ENCODE measurements around the gene ITPR1.

Gene ITPR1

DNA sequence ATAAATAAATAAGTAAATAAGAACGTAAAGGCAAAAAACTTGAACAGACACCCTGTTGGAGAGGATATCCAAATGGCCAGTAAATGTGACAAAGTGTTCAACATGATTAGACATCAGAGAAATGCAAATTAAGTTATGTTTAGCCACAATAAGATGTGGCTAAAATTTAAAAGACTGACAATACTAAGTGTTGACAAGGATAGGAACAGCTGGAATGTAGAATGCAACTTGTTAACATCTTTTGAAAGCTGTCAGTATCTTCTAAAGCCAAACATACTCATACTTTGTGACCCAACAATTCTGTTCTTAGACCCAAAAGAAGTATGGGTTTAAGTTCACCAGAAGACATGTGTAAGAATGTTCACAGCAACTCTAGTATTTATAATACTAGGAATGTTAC is 197.1 kb downstream of the ITPR1 start:
- no peak for DNase-seq

DNA sequence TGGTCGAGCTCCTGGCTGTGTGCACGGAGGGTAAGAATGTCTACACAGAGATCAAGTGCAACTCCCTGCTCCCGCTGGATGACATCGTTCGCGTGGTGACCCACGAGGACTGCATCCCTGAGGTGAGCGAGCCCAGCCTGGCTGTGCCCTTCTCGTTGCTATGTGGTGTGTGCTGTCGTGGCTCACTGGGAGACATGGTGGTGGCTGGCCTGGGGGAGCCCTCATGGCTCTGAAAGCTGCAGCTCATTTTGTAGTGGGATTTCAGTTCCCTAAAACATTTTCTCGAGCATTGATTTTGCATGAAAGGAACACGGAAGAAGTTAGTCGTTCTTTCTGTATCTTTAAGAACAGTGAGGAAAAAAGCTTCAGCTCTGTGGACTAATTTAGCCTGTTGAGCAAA is 200.5 kb downstream of the ITPR1 start:
- no peak for DNase-seq

- no peak for DNase-seq
Observed at GRCh38 chr3:4695846-4696245, 202.7 kb downstream of the ITPR1 start.

- no peak for DNase-seq
Observed at GRCh38 chr3:4696266-4696665, 203.1 kb downstream of the ITPR1 start.

DNA sequence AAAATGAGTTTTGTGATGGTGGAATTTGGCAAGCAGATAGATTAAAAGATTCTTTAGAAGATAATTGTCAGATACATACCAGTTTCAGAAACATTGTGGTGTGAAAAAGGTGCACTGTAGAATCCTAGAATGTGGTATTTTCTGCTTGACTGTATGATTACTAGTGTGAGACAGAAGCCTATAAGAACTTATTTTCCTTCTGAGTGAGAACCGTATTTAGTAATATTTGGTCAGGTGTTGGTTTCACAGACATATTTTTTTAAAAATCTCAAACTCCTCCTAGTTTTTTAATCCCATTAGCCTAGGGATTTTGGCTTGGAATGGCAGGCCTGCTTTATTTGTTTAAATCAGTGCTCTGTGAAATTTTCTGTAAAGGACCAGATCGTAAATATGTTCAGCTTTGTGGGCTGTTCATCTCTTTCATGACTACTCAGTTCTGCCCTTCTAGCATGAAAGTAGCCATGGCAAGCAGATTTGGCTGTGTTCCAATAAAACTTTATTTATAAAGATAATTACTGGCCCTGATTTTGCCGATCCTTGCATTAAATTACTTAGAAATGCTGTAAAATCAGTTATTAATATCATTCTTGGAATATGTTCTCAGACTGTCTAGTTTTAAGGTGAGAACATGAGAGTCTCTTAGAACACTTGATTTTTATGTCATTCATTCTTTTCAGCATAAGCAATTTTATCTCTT is 205.1 kb downstream of the ITPR1 start:
- DNase-seq = no peak

DNA sequence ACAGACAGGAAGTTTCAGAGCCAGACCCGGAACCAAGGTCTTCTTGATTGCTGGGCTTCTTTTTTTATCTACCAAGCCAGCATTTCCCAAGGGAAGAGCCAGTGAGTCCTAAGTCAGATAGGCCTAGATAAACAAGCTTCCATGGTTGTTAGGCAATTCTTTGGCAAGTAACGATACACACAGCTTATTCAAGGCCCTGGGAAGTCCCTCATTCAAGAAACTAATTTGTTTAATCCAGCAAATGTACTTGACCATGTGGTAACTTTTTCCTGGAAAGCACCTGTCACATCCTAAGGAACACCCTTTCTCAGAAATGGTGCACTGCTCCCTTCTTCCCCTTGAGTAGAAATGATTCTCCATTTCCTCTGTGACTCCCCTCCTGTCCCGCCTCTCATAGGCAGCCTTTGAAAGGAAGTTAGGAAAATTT is 209.9 kb downstream of the ITPR1 start:
- DNase-seq = no peak

DNA sequence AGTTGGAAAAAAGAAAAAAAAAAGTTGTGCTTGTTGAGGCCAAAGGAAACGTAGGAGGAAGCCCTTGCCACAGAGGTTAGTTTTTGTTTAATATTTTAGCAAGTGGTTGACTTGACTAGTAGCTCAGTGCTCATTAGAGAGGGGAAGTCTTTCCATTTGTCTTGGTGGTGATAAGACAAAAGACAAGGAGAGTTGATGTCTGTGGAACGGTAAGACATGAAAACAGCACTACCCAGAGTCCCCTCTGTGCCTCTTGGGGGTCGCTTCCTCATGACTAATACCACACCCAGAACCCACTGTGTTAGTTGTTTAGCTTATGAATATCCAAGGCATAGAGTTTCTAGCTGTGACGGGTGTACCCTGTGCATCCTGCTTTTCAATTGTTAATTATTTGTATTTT is 211.4 kb downstream of the ITPR1 start:
- no peak for DNase-seq

- DNase-seq = no peak
Observed at GRCh38 chr3:4707324-4707723, 214.2 kb downstream of the ITPR1 start.

DNA sequence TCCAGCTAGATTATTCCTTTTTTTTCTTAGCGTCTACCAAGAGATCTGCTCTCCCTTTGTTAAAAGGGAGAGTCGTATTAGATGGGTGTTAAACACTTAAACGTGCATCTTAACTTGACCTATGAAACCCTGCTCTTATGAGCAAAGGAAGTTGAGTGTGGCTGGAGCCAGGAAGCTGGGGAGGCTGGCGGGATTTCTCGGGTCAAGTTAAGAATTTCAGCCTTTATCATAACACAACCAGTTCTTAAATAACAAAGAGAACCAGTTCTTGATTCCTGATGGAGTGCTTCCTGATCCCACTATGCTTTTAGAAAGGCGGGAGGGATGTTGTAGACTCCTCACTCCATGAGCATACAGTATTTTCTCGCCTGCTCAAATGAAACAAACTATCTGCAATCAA is 215.1 kb downstream of the ITPR1 start:
- no peak for DNase-seq

DNA sequence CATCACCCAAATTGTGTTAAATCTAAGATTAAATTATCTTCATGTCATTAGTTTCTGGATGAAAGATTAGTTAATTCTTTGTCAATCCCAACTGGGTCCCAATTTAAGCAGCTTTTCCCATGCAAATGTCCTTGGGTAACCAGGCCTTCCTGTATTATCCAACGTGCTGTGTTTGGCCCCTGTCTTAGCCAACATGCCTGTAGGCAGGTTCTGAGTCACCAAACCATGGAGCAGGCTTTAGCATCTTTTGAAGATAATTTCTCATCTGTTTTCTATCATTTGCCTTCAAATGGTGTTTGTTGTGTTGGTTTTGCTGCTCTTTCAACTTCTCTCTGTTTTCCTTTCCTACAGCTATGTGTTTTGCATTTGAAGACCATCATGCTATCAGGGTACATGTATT is 216.2 kb downstream of the ITPR1 start:
- no peak for DNase-seq

DNA sequence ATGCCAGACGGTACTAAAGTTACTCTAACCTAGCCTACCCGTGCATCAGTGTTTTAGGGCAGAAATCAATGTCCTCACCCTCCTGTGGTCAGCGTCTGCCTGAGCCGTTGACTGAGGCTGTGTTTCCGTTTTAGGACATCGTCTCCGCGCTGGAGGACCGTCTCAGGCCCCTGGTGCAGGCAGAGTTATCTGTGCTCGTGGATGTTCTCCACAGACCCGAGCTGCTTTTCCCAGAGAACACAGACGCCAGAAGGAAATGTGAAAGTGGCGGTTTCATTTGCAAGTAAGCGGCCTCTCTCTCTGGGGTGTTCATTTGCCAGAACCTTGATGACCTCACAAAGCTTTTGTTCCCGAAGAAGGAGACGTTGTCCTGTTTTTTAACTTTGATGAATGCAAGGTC is 217.0 kb downstream of the ITPR1 start:
- no peak for DNase-seq

- no peak for DNase-seq
Observed at GRCh38 chr3:4711680-4711992, 218.5 kb downstream of the ITPR1 start.

- no peak for DNase-seq
Observed at GRCh38 chr3:4712109-4712508, 219.0 kb downstream of the ITPR1 start.

GRCh38 chr3:4714045-4714444 is 220.9 kb downstream of the ITPR1 start:
- DNase-seq = no peak

GRCh38 chr3:4716266-4716665 is 223.1 kb downstream of the ITPR1 start:
- no peak for DNase-seq

DNA sequence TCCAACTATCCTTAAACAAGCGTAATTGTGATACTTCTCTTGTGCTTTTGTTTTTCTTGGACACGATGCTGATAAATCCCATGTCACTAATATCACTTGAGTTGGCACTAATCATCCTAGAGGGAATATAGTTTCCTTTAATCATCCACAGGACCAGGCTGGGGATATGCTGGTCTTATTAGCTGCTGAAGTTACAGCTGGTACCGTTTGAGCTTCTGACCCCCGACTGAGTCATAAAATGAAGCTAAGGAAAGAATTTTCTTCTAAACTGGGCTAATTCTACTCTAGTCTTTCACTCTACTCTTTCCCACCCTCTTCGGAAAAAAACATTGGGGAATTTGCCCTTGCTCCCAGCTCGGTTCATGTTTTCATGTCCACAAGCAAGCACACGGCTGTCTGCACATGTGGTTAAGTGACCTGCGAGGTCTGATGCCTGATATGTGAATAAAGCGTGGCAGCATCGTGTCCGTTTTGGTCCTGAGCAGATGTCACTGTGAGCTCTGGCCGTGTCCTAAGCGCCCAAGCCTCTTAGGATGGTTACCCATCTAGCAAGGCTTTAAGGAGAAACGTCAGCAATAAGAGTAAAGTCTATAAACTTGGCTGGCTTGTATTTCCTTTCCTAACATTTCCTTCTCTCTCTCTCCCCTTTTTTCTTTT is 223.7 kb downstream of the ITPR1 start:
- no peak for DNase-seq

DNA sequence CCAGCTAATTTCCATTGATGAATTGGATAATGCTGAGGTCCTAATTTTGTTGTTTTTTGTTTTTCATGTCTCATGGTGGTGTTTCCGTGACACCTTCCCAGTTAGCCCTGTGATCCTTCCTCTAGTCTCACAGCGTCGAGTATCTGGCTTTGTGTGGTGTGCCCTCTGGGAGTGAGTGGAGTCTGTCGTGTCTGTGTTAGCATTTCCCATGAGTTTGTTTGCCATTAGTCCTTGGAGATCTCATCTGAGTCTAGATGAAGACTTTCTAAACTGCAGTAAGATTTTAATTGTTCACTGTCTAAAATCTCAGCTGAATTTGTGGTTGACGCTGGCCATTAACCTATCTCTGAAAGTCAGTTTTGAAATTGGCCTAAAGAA is 224.2 kb downstream of the ITPR1 start:
- DNase-seq = no peak

DNA sequence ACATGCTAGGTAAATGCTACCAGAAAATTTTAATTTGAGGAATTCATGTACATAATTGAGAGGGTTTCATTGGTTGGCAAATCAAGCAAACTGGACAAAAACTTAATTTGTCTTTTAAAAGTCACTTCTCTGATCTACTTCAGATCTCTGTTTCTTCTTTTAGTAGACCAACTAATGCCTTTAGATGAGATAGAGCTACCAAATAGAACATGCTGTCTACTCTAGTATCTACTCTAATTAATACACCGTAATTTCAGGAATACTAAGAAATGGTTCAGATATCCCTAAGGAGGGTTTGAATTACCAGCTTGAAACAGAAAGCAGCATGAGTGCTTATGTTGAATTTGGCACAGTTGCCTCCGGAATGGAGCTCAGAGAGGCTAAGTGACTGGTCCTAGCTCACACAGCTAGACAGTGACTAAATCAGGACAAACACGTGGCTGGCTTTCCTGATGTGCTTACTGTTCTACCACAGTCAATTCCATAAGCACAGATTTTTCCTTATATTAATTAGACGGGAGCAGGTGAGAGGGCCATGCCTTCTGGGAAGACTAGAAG is 225.1 kb downstream of the ITPR1 start:
- DNase-seq = no peak

GRCh38 chr3:4719046-4719501 is 225.9 kb downstream of the ITPR1 start:
- DNase-seq = no peak

- DNase-seq = no peak
Observed at GRCh38 chr3:4720316-4721075, 227.3 kb downstream of the ITPR1 start.

DNA sequence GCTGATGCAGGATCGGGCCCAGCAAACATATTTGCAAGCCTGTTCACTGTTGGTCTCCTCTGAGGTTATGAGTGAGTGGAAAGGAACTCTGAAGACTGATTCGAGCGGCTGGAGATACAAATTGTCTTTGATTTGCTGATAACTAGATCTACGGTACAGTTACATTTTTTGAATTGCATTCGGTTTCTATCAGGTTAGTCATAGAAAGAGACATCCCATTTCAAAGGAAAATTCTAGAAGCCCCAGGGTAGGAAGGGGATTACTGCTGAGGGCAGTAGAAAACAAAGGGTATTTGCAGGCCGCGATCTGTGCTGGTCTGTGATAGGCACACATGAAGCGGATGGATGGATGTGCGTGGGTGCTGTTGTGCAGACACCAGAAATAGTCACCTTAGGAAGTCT is 228.4 kb downstream of the ITPR1 start:
- no peak for DNase-seq

- DNase-seq = no peak
Observed at GRCh38 chr3:4722103-4722502, 229.0 kb downstream of the ITPR1 start.

- no peak for DNase-seq
Observed at GRCh38 chr3:4724051-4724629, 231.0 kb downstream of the ITPR1 start.

DNA sequence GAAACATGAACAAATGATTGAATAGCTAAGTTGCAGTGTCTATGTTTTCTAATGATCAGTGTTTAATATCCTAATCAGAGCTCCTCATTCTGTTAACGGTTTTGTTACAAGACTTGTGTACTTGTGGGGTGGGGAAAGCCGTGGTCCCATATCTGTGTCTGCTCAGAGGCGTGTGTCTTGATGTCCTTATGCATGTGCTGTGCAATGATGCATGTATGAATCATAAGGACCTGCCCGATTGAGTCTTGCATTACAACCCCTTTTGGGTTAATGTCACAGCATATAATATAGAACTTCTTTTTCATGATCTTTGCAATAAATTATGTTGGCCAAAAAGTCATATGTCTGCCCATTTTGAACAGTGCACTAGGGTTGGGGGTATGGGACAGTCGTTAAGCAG is 233.4 kb downstream of the ITPR1 start:
- no peak for DNase-seq
